NCI-H146 (cell line): ENCODE measurements around the gene REV3L.
"Not testable (repeated sequence)": the region's sequence is repeated elsewhere in the genome, so short reads cannot be mapped to it uniquely, and the experiment has no call there.

Source experiments
- DNase-seq: peaks from one replicate; lab custom pipeline; 2025; lab: John Stamatoyannopoulos, UW

The REV3L gene

DNA sequence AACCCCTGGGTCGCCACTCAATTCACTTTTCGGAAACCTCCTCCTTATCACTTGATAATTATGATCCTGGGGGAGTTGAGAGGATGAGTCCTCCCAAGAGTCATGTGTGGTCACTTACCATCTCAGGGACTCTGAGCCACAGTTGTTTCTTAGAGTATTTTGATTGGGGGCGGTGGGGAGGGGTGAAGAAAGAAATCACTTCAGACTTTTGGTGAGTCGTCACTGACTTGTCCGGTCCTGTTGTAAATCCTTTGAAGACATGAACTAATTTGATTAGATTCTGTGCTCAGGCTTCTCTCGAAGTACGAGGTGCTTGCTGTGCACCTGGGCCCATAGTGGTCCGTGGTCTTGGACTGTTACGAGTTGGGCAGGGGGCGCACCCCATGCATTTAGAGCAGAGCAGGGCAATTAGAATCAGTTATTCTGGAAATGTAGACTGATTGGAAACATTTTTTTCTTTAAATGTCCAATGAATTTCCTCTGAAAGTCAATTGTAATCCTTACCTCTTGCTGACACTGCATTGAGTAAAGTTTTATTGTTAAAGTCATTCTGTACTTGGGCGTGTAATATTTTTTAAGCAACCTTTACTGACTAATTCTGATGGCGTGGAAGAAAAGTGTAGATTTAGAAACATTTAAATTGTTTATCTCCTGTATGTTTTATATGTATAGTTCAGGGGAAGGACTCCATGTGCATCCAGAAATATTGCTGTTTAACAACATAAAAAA is 222.3 kb downstream of the REV3L start:
- no peak for DNase-seq

GRCh38 chr6:111259089-111259831 is 223.8 kb downstream of the REV3L start:
- peak; percentile 99 for DNase-seq

GRCh38 chr6:111258615-111259088 is 224.4 kb downstream of the REV3L start:
- DNase-seq: no peak

- DNase-seq: no peak
Observed at GRCh38 chr6:111258010-111258409, 225.0 kb downstream of the REV3L start.

GRCh38 chr6:111256646-111257045 is 226.4 kb downstream of the REV3L start:
- DNase-seq: no peak

DNA sequence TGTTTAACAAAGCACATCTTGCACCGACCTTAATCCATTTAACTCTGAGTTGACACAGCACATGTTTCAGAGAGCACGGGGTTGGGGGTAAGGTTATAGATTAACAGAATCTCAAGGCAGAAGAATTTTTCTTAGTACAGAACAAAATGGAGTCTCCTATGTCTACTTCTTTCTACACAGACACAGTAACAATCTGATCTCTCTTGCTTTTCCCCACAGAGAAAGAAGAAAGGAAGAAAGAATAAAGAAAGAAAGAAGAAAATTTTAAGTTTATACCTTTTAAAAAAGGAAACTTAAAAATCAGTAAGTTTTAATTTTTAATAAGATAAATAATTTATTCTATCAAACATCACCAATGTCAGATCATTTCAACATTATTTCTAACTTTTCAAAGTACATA is 227.2 kb downstream of the REV3L start:
- DNase-seq: not testable (repeated sequence)

DNA sequence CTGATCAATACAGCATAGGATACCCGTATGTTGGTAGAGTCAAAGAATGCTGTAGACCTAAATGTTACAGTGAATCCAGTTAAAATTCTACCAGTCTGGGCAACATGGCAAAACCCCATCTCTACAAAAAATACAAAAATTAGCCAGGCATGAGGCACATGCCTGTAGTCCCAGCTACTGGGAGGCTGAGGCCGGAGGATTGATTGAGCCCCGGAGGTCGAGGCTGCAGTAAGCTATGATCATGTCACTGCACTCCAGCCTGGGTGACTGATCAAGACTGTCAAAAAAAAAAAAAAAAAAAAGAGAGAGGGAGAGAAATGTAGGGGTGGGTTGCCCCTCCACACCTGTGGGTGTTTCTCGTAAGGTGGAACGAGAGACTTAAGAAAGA is 228.2 kb downstream of the REV3L start:
- no peak for DNase-seq

GRCh38 chr6:111254004-111254778 is 228.8 kb downstream of the REV3L start:
- no peak for DNase-seq

- no peak for DNase-seq
Observed at GRCh38 chr6:111252726-111253125, 230.3 kb downstream of the REV3L start.

- DNase-seq: no peak
Observed at GRCh38 chr6:111250791-111251354, 232.1 kb downstream of the REV3L start.
